Left renal pelvis (tissue), 4 donors: ENCODE results near the gene POLR2E. TPM values are rescaled to one million over a fixed set of nuclear protein-coding genes. Genes with fewer than 3 reads are reported as not detected.
"Not testable (repeated sequence)": the region's sequence is repeated elsewhere in the genome, so short reads cannot be mapped to it uniquely, and the experiment has no call there.

Source experiments
- DNase-seq, 4 donors: peaks; one replicate each; pipeline ENCODE4 v3.0.0-alpha.2; 2013; ENCODE audit warnings: low read depth in 4 of 4, low spot score in 3 of 4
- polyA plus RNA-seq, 4 donors: library from polyadenylated mRNA; unstranded; fragments of 120-200 nt; gene quantifications; one replicate each; pipeline ENCODE4 v1.2.1, GENCODE V29; 2013; ENCODE audit not compliant: insufficient read length in 4 of 4

The POLR2E gene
- 100 to 1,000 TPM; 106 to 154 (median 145) TPM for polyA plus RNA-seq

DNA sequence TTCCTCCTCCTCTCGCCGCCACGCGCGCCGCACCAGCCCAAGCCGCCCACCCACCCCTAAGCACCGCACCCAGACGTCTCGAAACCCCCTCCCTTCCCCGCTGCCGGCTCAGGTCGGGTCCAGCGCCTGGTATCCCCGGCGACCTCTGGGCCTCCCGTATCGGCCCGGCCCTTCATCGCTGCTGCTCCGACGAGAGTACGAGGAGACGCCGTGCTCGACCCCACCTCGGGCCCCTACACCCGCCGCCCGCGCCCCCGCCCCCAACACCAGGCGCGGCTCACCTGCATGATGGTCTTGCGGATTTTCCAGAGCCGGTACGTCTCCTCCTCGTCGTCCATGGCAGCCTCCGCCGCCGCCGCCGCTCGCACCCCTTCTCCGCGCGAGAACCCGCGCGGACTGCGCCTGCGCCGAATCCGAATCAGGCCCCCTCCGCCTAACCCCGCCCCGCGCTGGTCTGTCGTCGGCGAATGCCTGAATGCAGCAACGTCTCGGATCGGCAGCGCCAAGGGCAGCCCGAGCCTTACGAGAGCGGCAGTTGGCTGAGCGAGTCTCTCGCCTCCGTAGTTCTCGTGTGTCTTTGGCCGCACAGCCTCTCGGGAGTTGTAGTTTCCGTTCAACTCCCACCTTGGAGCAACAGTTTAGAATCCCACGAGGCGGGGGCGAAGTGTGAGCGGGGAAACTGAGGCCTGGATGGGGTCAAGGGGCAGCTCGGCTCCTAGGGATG lies at the start of gene POLR2E:
POLR2E (minus strand) TSS at position 398 of the 724 bp plus-strand sequence; CDS start at position 338, 60 bp downstream.
- DNase-seq: peak; percentile 93 to 95 (median 94)

DNA sequence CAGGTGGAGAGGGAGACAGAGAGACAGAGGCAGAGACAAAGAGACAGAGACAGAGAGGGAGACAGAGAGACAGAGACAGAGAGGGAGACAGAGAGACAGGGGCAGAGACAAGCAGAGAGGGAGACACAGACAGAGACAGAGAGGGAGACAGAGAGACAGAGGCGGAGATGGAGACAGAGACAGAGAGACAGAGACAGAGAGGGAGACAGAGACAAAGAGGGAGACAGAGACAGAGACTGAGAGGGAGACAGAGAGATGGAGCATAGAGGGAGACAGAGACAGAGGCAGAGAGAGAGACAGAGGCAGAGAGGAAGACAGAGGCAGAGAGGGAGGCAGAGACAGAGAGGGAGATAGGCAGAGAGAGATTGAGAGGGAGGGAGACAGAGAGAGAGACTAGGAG lies 49.6 kb upstream of the POLR2E start:
- DNase-seq: no peak

DNA sequence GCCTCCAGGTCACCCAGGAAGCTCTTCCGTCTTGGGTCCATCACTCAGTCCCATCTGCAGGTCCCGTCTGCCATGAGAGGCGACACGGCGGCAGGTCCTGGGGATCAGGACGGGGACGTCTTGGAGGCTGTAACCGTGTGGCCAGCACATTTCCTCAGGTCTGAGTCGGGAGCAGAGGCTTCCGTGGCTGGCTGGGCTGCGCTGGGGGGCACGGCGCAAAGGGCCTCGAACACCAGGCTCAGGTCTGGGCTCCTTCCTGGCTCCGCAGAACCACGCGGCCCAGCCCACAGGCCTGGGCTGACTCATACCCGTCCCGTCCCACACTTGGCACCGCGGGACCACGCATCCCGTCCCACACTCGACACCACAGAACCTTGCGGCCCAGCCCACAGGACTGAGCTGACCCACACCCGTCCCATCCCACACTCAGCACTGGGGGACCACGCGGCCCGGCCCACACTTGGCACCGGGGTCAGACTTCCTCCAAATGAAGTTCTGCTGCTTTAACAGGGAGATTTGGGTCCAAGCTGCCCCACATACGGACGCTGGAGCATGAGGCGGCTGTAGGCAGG lies 48.7 kb upstream of the POLR2E start:
- no peak for DNase-seq

DNA sequence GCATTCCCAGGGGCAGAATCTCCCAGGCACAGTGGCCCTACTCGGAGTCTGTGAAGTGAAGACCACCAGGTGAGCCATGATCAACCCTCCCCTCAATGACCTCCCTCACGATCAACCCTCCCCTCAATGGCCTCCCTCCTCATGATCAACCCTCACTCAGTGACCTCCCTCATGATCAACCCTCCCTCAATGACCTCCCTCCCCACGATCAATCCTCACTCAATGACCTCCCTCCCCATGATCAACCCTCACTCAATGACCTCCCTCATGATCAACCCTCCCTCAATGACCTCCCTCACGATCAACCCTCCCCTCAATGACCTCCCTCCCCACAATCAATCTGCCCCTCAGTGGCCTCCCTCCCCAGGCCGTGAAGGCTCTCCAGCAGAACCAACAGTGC lies 46.8 kb upstream of the POLR2E start:
- DNase-seq: no peak

DNA sequence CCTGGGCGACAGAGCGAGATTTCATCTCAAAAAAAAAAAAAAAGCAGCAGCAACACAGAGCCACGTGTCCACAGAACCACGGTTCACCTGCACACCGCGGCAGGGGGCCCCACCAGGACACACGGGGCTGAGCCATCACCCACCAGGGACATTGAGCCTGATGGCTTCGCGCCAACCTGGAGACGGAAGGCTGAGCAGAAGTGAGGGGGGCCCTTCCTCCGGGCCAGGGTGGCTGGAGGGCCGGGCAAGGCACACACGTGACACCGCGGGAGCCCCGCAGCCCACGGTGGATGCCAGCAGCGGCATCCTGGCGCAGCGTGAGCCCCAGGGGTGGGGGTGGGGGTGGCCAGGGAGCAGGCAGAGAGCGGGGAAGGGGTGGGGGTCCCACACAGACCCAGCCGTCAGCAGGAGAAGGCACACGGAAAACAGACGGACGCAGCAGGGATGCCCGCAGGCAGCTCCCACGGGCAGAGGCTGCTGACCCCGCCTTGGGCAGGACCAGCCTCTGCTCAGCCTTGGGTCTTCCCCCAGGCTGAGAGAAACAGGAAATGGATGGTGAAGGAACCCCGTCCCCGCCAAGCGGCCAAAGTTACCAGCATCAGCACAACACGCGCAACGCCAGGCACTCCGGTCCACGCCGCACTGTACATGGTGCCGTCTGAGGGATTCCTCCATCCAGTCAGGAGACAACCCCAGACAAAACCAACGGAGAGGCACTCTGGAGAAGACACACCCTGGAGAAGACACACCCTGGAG lies 45.3 kb upstream of the POLR2E start:
- DNase-seq: no peak

DNA sequence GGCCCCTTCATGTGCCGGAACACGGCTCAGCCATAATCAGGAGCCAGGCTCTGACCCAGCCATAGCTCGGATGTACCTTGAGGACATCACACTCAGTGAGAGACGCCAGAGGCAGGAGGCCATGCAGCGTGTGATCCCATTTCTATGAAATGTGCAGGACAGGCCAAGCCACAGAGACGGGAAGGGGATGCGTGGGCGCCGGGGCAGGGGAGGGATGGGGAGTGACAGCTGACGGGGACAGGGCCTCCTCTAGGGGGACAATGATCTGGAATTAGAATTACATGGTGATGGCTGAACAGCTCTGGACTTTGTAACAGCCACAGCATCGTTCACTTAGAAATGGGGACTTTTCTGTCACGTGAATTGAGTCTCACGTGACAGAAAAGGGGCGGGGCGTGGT lies 44.0 kb upstream of the POLR2E start:
- no peak for DNase-seq

DNA sequence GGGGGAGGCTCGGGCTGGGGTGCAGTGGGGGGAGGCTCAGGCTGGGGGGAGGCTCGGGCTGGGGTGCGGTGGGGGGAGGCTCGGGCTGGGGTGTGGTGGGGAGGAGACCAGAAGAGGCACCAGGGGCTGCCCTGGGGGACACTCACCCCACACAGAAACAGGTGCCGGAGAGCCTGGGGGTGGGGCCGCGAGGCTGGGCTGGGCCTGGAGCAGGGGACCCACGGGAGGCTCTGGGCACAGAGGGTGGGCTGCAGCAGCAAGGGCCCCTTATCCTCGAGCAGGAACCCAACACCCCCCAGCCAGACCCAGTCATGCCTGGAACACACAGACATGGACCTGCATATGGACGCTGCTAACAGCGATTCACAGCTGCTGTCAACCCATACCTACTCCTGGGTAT lies 42.9 kb upstream of the POLR2E start:
- DNase-seq: no peak

DNA sequence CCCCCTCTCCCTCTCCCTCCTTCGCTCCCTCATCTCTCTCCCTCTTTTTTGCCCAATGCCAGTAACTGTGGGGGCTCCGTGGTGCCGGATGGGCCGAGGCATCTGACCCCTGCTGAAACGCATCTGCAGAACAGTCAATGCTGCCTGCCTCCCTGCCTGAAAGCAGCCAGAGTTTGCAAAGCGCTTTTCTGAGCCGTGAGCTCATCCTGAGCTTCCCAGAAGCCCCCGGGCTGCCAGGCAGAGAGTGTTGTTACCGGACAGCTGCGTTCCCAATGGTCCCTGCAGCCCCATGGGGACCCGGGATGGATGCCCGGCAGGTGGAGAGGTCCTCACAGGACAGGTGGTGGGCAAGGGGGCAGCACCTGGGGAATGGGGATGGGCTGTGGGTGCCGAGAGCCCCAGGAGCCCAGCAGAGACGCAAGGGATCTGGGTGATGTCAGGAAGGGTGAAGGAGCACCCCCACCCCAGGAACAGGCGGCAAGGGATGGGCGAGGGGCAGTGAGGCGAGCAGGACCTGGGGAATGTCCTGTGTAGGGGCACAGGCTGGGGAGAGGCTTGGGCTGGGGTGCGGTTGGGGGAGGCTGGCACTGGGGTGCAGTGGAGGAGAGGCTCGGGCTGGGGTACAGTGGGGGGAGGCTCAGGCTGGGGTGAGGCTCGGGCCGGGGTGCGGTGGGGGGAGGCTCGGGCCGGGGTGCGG lies 41.6 kb upstream of the POLR2E start:
- DNase-seq: no peak

DNA sequence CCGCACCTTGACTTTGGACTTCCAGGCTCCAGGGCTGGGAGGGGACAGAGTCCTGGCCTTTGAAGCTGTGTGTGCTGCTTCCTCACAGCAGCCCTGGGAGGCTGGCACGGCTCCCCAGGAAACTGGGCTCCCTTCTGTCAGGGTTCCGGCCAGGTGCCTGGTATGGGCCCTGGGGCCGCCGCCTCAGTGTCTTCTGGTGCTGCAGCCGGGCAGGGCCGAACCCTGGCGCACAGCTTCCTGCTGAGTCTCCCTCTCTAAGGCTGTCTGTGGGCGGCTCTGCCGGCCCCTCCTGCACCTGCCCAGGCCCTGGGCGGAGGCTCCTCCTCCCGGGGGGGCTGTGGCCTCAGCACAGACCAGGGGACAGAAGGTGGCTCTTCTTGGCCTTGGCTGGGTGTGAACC lies 41.0 kb upstream of the POLR2E start:
- DNase-seq: no peak

DNA sequence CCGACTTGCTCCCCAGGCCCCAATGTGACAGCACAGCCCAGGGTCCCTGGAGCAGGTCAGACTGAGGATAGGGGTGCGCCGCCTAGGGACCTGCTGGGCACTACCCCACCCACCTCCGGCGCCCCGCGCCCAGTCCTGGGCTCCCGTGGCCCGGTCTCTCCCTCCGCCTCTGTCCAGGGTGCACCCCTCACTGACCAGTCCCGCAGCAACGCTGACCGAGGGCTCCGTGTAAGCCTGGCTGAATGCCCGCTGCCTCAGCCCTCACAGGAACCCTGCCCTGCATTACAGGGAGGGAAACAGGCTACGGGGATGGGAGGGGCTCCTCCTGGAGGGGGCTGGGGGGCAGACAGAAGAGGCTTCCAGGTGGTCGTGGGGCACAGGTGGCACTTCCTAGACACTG lies 40.3 kb upstream of the POLR2E start:
- no peak for DNase-seq

DNA sequence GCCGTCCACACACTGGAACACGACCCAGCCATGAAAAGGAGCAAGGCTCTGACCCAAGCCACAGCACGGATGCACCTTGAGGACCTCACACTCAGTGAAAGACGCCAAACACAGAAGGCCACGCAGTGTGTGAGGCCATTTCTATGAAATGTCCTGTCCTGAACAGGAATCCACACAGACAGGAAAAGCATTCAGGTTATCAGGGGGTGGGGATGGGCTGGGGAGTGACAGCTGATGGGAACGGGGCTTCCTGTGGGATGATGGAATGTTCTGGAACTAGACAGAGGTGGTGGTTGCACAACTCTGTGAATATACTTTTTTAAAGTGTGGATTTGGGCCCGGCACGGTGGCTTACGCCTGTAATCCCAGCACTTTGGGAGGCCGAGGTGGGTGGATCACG lies 39.3 kb upstream of the POLR2E start:
- DNase-seq: no peak

DNA sequence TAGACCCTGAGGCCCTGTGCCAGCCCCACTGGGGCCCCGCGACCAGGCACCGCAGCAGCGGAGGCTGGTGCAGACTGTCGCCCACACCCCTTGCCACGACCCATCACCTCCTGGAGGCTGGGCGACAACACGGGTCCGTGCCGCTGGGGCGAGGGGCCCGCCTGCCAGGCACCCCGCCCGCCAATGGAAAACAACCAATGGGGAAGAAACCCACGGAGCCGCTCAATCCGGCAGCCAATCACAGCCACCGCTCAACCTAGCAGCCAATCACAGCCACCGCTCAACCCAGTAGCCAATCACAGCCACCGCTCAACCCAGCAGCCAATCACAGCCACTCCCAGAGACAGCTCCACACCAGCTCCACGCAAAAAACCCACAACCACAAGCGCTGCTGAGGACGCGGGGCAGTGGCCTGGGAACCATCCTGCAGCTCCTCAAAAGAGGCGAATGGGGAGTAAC lies 38.3 kb upstream of the POLR2E start:
- no peak for DNase-seq

DNA sequence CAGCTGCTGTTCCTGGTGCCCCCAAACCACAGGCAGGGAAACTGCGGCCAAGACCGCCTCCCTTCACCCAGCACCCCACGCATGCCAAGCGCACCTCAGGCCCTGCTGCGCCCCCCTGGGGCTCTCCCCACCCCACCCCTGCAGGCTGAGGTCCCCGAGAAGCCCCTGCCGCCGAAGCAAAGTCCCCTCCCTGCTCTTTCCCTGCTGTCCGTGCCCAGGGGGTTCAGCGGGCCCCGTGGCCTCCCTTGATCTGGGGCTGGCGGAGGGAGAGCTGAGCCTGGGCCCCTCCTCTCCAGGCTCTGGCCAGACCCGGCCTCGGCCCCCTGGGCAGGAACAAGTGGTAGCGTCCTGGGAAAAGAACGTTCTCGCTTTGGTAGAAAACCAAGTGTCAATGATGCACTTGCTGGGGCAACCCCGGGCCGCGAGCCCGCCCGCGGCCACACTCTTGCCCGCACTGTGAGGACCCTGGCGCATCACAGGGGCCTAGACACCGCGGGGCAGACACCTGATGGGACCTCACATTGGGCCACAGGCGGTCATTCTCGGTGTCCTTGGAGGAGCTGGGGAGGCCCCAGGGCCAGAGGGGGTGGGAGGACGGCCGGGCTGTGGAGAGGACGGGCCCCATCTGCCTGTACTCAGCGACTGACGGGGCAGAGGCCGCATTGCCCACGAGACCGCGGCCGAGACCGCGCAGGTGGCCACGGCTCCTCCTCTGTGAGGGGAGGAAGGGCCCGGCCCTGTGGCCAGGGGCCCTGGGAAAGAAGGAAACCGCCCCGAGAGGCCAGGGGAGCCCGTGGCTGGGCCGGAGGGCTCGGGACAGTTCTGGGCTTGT lies 37.6 kb upstream of the POLR2E start:
- no peak for DNase-seq

DNA sequence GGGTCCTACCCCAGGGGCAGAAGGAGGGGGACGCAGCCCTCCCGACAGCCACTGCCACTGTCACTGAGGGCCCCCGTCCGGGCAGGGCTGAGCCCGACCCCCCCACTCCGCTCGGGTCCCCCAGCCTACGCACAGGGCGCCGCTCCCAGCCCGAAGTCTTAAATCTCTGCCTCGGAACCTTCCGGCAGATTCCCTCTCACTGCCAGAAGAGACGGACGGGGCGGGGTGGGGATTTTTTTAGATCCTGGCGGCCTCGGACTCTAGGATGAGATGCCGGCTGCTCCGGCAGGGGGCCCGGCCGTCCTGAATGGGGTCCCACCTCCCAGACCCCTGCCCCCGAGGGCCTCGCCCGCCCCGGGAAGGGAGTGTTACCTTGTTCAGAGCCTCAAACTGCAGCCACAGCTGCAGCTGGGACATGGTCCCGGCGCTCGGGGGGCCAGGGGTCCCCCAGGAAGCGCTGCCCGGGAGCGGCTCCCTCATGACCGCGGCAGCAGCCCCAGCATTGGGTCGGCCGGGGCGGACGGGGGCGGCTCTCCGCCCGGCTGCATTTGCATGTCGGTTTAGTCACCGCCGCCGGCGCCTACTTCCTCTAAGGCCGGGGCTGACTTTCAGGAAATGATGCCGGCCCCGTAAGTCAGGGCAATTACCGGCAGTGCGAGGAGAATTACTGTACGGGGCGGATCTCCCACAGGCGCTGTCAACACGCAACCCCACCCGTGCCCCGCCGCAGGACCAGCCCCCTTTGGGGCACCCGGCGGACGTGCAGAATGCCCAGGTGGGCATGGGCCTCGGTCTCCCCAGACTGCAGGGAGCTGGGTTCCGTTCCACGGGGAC lies 36.8 kb upstream of the POLR2E start:
- peak in 3 of 4 donors; percentile 45 to 61 (median 56) for DNase-seq

DNA sequence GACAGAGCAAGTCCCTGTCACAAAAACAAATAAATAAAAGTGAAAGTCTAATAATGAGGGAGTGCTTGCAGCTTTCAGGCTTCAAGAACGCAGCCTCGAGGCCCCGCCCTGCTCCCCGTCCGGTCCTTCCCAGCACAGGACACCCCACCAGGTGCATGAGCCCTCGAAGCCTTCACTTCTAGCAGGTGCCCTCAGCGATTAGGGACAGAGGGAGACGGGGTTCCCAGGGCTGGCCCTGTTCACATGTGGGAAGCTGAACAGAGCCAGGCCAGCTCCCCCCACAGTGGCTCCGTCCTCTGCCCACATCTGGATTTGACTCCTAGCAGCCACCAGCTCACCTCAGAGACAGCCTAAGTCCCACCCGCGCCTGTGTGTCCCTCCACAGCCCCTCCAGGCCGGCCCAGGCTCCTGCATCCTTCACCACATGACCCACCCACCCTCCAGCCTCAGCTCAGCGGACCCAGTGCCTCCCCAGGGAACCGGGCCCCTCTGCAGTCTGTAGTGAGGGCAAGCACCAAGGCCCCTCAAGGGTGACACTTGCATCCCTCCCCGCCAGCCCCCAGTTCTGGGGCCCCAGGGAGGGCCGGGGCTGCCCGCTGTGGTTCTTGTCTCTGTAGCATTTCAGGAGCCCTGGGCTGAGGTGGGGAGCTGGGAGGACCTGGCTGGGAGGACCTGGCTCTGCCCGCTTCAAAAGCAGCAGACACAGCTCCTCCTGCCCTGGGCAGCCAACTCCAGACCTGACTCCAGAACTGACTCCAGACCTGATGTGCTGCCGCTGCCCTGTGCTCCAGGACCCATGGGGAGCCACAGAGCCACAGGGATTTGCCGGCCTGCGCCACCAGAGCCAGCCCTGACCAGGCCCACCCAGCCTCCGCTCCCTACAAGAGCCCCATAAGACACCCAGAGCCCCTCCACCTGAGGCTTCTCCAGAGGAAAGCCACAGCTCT lies 35.9 kb upstream of the POLR2E start:
- DNase-seq: no peak

DNA sequence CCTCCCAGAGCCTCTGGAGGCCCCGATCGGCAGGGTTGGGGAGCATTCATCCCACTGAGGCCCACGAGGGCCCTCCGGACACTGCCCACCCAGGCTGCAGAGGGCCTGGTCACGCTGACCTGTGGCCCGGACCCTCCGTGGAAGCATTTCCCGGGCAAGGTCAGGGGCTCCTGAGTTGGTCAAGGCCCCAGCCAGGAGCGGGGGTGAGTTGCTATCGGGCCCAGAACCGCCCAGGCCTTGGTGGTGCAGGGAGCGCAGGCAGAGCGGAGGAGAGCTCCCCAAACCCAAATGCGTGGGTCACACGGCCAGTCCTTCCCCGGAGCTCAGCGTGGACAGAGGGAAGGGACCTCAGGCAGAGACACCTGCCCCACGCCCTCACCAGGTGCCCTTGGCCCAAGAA lies 34.4 kb upstream of the POLR2E start:
- DNase-seq: no peak

DNA sequence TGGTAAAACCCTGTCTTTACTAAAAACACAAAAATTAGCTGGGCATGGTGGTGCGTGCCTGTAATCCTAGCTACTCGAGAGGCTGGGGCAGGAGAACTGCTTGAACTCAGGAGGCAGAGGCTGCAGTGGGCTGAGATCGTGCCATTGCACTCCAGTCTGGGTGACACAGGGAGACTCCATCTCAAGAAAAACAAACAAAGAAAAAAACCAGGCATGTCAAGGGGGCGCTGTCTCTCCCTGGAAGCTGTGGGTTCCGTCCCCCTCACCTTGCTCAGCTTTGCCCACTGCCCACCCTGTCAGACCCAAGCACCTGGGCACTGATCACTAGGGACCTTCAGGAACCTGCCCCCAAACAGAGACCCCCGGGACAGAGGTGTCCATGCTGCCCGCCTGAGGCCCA lies 33.9 kb upstream of the POLR2E start:
- DNase-seq: not testable (repeated sequence)

DNA sequence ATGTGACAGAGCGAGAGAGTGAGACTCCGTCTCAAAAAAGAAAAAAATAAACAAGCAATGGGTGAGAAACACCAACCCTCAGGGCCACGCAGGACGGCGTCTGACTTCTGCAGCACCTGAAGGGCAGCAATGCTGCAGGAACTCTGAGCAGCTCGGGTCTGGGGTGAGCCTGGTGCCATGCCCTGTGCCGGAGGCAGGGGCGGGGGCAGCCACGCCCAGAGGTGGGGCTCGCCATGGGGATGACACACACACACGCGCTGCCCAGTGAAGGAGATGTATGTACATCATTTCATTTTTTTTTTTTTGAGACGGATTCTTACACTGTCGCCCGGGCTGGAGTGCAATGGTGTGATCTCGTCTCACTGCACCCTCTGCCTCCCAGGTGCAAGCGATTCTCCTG lies 32.9 kb upstream of the POLR2E start:
- DNase-seq: no peak
